GM21447 (cell line): ENCODE results near the gene AKAP7.

Experiments
- ATAC-seq: cut with Tn5 transposase; IDR thresholded peaks from one replicate; pipeline ENCODE4 v1.9.1; 2021; ENCODE audit not compliant: unreplicated experiment

AKAP7 gene

GRCh38 chr6:131132360-131132759 lies 2.9 kb upstream of the AKAP7 start:
- no peak for ATAC-seq

GRCh38 chr6:131134220-131134979 lies 867 bp upstream of the AKAP7 start:
- ATAC-seq: no peak

- ATAC-seq: no peak
These were observed 355 bp upstream of the AKAP7 start for GRCh38 chr6:131134980-131135243.

GRCh38 chr6:131136021-131136786 lies 937 bp downstream of the AKAP7 start:
- peak; percentile 13 for ATAC-seq

GRCh38 chr6:131139599-131139998 lies 4.3 kb downstream of the AKAP7 start:
- no peak for ATAC-seq

- no peak for ATAC-seq
These were observed 8.1 kb downstream of the AKAP7 start for GRCh38 chr6:131143319-131143718.

GRCh38 chr6:131146865-131147264 lies 11.6 kb downstream of the AKAP7 start:
- no peak for ATAC-seq

GRCh38 chr6:131156411-131156810 lies 21.1 kb downstream of the AKAP7 start:
- ATAC-seq: no peak

GRCh38 chr6:131159578-131159977 lies 24.3 kb downstream of the AKAP7 start:
- no peak for ATAC-seq

GRCh38 chr6:131160254-131160758 lies 25.0 kb downstream of the AKAP7 start:
- no peak for ATAC-seq

GRCh38 chr6:131161987-131162386 lies 26.7 kb downstream of the AKAP7 start:
- no peak for ATAC-seq

- no peak for ATAC-seq
These were observed 28.6 kb downstream of the AKAP7 start for GRCh38 chr6:131163886-131164285.

- ATAC-seq: no peak
These were observed 29.2 kb downstream of the AKAP7 start for GRCh38 chr6:131164506-131164905.

- no peak for ATAC-seq
These were observed 32.5 kb downstream of the AKAP7 start for GRCh38 chr6:131167773-131168172.

- no peak for ATAC-seq
These were observed 34.3 kb downstream of the AKAP7 start for GRCh38 chr6:131169613-131170012.

- no peak for ATAC-seq
These were observed 37.0 kb downstream of the AKAP7 start for GRCh38 chr6:131172222-131172621.

GRCh38 chr6:131173680-131174079 lies 38.4 kb downstream of the AKAP7 start:
- no peak for ATAC-seq

- ATAC-seq: no peak
These were observed 40.3 kb downstream of the AKAP7 start for GRCh38 chr6:131175564-131175963.

GRCh38 chr6:131177996-131178395 lies 42.7 kb downstream of the AKAP7 start:
- no peak for ATAC-seq

- ATAC-seq: no peak
These were observed 47.7 kb downstream of the AKAP7 start for GRCh38 chr6:131182991-131183425.

- no peak for ATAC-seq
These were observed 48.3 kb downstream of the AKAP7 start for GRCh38 chr6:131183427-131184095.

GRCh38 chr6:131191590-131191989 lies 56.3 kb downstream of the AKAP7 start:
- no peak for ATAC-seq
